Activated naive CD8-positive, alpha-beta T cell treated with anti-CD3 and anti-CD28 coated beads, Interleukin-2, amount 50 U/mL, for 24 hours (primary cell): ENCODE data around the gene C10orf71.

Experiments
- ATAC-seq: fragments of 150-1000 bp; cut with Tn5 transposase; one replicate; pipeline ENCODE4 v1.10.0; 2021
- DNase-seq: peaks from one replicate; pipeline ENCODE4 v3.0.0; 2021
- H3K27ac Mint-ChIP-seq: one replicate; pipeline ENCODE4 v1.8.0; 2021; ENCODE audit warnings: mild to moderate bottlenecking, mixed read lengths
- H3K27me3 Mint-ChIP-seq: one replicate; pipeline ENCODE4 v1.8.0; 2021; ENCODE audit warnings: mixed read lengths
- H3K36me3 Mint-ChIP-seq: one replicate; pipeline ENCODE4 v1.8.0; 2021; ENCODE audit warnings: low read depth, mixed read lengths
- H3K4me1 Mint-ChIP-seq: one replicate; pipeline ENCODE4 v1.8.0; 2021; ENCODE audit warnings: mixed read lengths
- H3K4me3 Mint-ChIP-seq: one replicate; pipeline ENCODE4 v1.8.0; 2021; ENCODE audit warnings: mild to moderate bottlenecking, moderate library complexity, mixed read lengths
- H3K9me3 Mint-ChIP-seq: one replicate; pipeline ENCODE4 v1.8.0; 2021; ENCODE audit warnings: mixed read lengths

The C10orf71 gene

DNA sequence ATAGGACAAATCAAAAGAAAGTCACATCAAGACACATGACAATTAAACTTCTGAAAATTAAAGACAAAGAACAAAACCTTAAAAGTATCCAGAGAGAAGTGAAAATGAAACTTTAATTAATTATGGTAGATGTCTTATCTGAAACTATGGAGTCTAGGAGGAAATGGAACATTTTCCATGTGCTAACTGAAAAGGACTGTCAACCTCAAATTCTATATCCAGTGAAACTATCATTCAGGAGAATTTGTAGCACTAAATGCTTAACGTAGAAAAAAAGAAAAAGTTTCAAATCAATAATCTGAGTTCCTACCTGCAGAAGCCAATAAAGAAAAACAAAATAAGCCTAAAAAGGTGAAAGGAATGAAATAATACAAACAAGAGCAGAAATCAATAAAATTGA, 33.1 kb upstream of the C10orf71 start:
- Mint-ChIP-seq H3K27me3 (peaks cover 3% of the 10 kb centered on the region), H3K4me3 (no peak overlapping the region), H3K9me3 (peaks cover 27% of the 10 kb centered on the region), H3K27ac (no peak overlapping the region), H3K4me1 (no peaks in the 10 kb centered on the region), H3K36me3 (peaks cover 6% of the 10 kb centered on the region)
- no peak for ATAC-seq
- DNase-seq: no peak

DNA sequence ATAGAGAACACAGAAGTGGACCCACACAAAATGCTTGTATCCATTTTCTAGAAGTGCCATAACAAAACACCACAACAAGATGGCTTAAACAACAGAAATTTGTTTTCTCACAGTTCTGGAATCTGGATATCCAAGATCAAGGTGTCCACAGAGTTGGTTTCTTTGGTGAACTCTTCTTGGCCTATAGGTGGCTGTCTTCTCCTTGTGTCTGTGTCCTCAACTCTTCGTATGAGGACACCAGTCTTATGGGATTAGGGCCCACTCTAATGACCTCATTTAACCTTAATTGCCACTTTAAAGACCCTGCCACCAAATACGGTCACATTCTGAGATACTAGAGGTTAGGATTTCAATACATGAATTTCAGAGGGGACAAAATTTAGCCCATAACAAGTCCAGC, 30.8 kb upstream of the C10orf71 start:
- Mint-ChIP-seq H3K4me1 (peaks cover 12% of the 10 kb centered on the region), H3K4me3 (no peak overlapping the region), H3K27me3 (no peaks in the 10 kb centered on the region), H3K36me3 (peaks cover 6% of the 10 kb centered on the region), H3K9me3 (peaks cover 27% of the 10 kb centered on the region), H3K27ac (no peak overlapping the region)
- DNase-seq: no peak
- ATAC-seq: no peak

DNA sequence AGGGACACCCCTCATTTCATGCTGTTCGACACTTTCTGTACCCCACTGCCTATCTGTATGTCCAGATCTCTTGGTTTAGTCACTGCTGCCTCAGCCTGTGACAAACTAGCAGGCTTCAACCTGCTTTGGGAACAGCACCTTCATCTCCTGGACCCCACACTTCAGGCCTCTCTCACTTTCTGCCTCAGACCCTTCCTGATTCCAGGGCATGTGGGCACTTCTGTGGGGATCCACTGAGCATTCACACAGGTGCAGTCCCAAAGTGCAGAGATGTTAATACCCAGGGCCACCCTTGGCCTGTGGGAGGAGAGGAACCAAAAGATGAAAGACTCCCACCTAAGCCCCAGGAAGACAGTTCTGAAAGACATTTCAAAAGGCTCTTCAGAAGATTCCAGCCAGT, 29.4 kb upstream of the C10orf71 start:
- H3K4me3 Mint-ChIP-seq: no peak overlapping the region
- no peaks in the 10 kb centered on the region for H3K27me3 Mint-ChIP-seq
- ATAC-seq: no peak
- peaks cover 23% of the 10 kb centered on the region for H3K9me3 Mint-ChIP-seq
- H3K4me1 Mint-ChIP-seq: peaks cover 16% of the 10 kb centered on the region
- DNase-seq: no peak
- H3K36me3 Mint-ChIP-seq: peaks cover 6% of the 10 kb centered on the region
- H3K27ac Mint-ChIP-seq: no peak overlapping the region

DNA sequence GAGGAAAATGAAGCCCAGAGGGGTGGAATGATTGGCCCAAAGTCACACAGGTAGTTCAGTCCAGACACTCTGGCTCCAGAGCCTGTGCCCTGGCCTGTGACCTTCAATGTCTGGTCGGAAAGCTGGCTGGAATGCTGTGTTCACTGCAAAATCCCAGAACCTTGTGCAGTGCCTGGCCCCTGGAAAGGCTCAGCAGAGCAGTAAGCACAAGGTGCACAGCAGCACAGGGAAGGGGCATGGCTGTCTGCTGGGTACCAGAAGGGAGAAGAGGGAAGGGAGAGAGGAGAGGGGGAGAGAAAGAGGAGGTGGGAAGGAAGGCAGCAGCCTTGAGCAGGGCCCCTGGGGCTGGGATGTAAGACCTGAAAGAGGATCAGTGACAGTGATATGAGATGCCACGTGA, 28.4 kb upstream of the C10orf71 start:
- Mint-ChIP-seq H3K27me3 (no peaks in the 10 kb centered on the region), H3K27ac (no peak overlapping the region), H3K4me3 (no peak overlapping the region), H3K9me3 (peaks cover 14% of the 10 kb centered on the region), H3K4me1 (peaks cover 16% of the 10 kb centered on the region), H3K36me3 (peaks cover 6% of the 10 kb centered on the region)
- ATAC-seq (no peak), DNase-seq (no peak)

DNA sequence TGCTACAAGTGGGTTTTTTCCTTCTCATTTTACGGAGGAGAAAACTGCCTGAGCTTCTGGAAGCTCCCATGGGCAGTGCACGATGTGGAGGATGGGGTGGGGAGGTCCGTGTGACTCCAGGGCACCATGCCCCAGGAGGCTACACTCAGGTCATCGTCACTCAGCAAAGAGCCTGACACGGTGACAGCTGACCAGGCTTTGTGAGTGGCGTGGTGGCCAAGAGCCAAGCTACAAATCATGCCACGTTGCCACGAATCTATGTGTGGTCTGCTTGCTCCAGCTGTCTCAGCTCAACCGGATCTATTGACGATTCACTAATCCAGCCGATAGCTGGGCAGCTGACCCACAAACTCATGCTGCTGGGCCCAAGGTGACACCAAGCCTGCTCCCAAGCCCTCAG, 27.6 kb upstream of the C10orf71 start:
- Mint-ChIP-seq H3K27ac (no peak overlapping the region), H3K4me1 (peaks cover 16% of the 10 kb centered on the region), H3K4me3 (no peak overlapping the region), H3K9me3 (peaks cover 6% of the 10 kb centered on the region), H3K27me3 (no peaks in the 10 kb centered on the region), H3K36me3 (peaks cover 3% of the 10 kb centered on the region)
- no peak for DNase-seq
- ATAC-seq: no peak

DNA sequence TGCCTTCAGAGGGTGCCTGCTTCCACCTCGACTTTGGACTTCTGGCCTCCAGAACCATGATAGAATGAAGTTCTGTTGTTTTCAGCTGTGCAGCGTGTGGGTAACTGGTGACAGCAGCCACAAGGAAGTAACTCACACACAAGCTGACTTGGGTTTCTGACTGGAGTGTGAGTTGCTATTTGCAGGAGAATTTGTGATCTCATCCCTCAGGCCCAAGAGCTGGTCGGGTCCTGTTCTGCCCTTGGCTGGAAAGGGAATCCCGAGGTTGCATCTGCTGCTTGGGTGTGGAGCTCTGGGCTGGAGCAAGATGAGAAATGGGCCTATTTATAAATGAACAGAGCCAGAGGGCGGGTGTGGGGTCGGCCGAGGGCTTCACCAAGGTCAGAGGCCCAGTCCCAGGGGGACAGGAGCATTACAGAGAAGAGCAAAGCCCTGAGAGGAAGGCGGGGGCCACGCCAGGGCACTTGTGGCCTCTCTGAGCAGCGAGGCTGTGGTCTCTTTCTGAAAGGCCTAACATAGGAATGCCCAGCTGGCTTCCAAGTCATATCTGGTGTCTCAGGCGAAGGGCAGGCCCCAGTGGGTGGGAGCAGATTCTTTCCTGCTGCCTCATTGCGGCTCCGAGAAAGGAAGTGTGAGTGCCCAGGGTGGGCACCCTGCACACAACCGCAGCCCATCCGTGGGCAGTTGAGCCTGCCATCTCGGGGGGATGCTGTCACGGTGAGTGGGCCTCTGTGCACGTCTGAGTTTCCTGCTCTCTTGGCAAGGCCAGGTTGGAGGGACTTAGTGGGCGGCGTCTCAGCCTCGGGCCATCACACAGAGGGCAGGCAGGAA, 26.5 kb upstream of the C10orf71 start:
- Mint-ChIP-seq H3K36me3 (no peaks in the 10 kb centered on the region), H3K4me3 (no peak overlapping the region), H3K27me3 (no peaks in the 10 kb centered on the region), H3K9me3 (peaks cover under 1% of the 10 kb centered on the region), H3K4me1 (peaks cover 16% of the 10 kb centered on the region), H3K27ac (peak overlapping the region; percentile 65)
- ATAC-seq: peak; percentile 65
- peak; percentile 36 for DNase-seq

DNA sequence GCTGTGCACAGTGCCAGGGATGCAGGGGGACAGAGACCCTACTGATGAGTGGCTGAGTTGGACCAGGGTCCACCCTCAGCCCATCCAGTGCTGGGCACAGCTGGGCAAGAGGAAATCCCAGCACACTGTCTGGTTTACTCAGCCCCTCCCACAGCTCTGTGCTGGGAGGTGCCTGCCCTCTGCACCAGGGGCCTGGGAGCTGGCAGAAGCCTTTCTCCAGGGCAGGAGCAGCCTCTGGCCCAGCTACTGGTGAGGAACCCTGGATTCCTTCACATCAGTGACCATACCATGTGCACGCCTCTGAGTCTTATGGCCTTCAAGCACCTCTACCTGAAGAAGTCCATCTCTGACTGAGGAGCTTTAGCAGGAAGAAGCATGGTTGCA, 25.9 kb upstream of the C10orf71 start:
- Mint-ChIP-seq H3K4me3 (no peak overlapping the region), H3K36me3 (no peaks in the 10 kb centered on the region), H3K4me1 (peaks cover 16% of the 10 kb centered on the region), H3K27ac (no peak overlapping the region), H3K9me3 (no peaks in the 10 kb centered on the region), H3K27me3 (no peaks in the 10 kb centered on the region)
- ATAC-seq (peak; percentile 27), DNase-seq (no peak)

DNA sequence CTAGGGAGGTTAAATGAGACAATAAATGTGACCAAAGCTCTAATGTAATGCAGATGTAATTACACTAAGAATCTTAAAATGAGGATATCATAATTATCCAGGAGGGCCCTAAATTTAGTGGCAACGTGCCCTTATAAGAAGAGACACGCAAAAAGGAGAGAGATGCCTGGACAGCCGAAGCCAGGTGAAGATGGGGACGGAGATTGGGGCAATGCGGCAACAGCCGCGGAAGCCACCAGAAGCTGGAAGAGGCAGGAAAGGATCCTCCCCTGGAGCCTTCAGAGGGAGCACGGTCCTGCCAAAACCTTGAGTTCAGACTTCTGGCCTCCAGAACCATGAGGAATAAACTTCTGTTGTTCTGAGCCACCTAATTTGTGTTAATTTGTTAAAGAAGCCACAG, 25.3 kb upstream of the C10orf71 start:
- H3K36me3 Mint-ChIP-seq: no peaks in the 10 kb centered on the region
- no peak for ATAC-seq
- no peak overlapping the region for H3K4me3 Mint-ChIP-seq
- no peak for DNase-seq
- no peak overlapping the region for H3K27ac Mint-ChIP-seq
- H3K27me3 Mint-ChIP-seq: no peaks in the 10 kb centered on the region
- no peaks in the 10 kb centered on the region for H3K9me3 Mint-ChIP-seq
- H3K4me1 Mint-ChIP-seq: peaks cover 16% of the 10 kb centered on the region

DNA sequence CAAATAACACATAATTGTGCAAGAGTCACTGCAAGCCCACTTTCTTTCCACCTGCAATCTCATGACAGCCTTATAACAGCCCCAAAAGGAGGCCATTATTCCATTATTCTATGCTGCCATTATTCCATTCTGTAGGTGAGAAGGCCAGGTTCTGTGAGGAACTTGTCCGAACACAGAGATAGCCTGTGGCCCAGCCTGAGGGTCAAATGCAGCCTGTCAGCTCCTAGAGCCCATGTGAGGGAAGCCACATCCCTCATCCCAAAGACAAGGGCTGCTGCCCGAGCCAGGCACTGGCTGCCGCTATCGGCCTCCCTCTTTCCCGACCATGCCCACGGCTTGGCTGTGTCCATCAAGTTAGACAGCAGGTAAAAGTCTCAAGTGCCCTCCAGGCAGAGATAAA, 24.1 kb upstream of the C10orf71 start:
- peaks cover under 1% of the 10 kb centered on the region for H3K27me3 Mint-ChIP-seq
- no peak for ATAC-seq
- H3K27ac Mint-ChIP-seq: no peak overlapping the region
- H3K4me3 Mint-ChIP-seq: no peak overlapping the region
- no peak for DNase-seq
- H3K9me3 Mint-ChIP-seq: no peaks in the 10 kb centered on the region
- H3K4me1 Mint-ChIP-seq: peaks cover 17% of the 10 kb centered on the region
- no peaks in the 10 kb centered on the region for H3K36me3 Mint-ChIP-seq

DNA sequence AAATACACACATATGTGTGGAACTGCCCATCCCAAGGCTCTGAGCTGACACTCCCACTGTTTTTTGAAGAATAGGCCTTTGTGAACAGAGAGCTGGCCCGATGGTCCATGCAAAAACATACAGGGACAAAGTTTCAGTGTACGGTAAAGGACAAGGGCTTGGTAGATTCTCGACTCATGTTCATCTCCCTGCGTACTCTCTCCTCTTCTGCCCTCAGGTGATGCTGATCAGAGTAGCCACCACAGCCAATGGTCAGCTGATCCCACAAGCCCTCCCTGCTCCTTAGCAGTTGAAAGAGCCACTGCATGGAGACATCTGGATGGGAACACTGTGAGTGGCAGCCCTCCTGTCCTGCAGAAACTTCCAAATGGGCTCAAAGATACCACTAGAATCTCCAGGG, 23.1 kb upstream of the C10orf71 start:
- H3K36me3 Mint-ChIP-seq: no peaks in the 10 kb centered on the region
- H3K9me3 Mint-ChIP-seq: no peaks in the 10 kb centered on the region
- H3K27me3 Mint-ChIP-seq: peaks cover 3% of the 10 kb centered on the region
- peaks cover 22% of the 10 kb centered on the region for H3K4me1 Mint-ChIP-seq
- no peak overlapping the region for H3K27ac Mint-ChIP-seq
- DNase-seq: no peak
- no peak for ATAC-seq
- H3K4me3 Mint-ChIP-seq: no peak overlapping the region

DNA sequence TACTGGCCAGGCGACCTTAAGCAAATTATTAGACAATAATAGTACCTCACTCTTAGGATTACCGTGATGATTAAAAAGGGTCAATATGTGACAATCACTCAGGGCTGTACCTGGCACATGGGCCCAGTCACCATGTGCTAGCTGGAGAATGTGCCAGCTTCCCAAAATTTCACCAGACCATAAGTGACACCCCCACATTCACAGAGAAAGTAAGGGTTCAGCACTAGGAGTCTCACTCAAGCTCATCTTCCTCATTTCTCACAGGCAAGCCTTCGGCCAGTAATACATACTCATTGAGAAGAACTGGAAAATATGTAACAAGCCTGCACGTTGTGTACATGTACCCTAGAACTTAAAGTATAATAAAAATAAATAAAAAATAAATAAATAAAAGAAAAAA, 22.4 kb upstream of the C10orf71 start:
- Mint-ChIP-seq H3K4me1 (peaks cover 22% of the 10 kb centered on the region), H3K36me3 (no peaks in the 10 kb centered on the region), H3K27me3 (peaks cover 3% of the 10 kb centered on the region), H3K9me3 (no peaks in the 10 kb centered on the region), H3K4me3 (no peak overlapping the region), H3K27ac (no peak overlapping the region)
- DNase-seq (no peak), ATAC-seq (no peak)

DNA sequence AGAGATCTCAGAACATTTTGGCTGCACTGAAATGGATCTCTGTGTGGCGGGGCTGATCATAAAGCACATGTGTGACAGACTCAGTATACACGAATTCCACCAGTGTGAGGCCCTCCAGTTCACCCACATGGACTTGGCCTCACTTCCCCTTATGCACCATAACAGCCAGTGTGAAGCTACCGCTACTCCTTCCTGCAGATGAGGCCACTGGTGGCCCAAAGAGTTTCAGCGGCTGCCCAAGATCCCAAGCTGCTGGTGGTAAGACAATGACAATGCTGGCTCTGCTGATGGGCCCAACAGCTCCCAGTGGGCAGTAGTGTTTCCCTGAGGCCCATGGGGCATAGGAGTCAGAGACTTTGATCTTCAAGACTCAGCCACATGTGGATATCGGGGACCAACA, 21.0 kb upstream of the C10orf71 start:
- Mint-ChIP-seq H3K9me3 (no peaks in the 10 kb centered on the region), H3K36me3 (no peaks in the 10 kb centered on the region), H3K4me3 (no peak overlapping the region), H3K27me3 (peaks cover 3% of the 10 kb centered on the region), H3K4me1 (peaks cover 10% of the 10 kb centered on the region), H3K27ac (no peak overlapping the region)
- DNase-seq: no peak
- no peak for ATAC-seq

DNA sequence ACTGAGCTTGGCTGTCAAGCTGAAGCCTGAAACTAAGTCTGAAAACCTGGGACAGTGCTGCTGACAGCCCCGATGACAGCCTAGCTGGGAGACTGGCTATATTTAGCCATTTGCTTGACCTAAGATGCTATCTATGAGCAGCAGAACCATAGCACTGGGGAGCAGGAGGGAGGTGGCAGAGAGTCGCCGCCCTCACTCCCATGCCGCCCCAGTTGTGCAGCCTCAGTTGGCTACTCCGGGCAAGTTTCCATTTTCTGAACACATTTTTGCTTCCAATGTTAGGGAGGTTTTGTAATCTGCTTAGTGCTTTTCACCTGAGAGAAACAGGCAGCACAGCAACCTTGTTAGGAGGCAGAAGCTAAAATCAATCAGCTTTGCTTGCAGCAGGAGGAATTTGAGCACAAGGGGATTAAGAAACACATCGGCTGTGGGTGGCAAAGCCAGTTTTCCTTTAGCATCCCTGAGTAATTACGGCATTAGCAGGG, 20.4 kb upstream of the C10orf71 start:
- Mint-ChIP-seq H3K36me3 (no peaks in the 10 kb centered on the region), H3K4me1 (peaks cover 7% of the 10 kb centered on the region), H3K9me3 (no peaks in the 10 kb centered on the region), H3K27me3 (peaks cover 3% of the 10 kb centered on the region), H3K4me3 (no peak overlapping the region), H3K27ac (no peak overlapping the region)
- DNase-seq (no peak), ATAC-seq (no peak)

DNA sequence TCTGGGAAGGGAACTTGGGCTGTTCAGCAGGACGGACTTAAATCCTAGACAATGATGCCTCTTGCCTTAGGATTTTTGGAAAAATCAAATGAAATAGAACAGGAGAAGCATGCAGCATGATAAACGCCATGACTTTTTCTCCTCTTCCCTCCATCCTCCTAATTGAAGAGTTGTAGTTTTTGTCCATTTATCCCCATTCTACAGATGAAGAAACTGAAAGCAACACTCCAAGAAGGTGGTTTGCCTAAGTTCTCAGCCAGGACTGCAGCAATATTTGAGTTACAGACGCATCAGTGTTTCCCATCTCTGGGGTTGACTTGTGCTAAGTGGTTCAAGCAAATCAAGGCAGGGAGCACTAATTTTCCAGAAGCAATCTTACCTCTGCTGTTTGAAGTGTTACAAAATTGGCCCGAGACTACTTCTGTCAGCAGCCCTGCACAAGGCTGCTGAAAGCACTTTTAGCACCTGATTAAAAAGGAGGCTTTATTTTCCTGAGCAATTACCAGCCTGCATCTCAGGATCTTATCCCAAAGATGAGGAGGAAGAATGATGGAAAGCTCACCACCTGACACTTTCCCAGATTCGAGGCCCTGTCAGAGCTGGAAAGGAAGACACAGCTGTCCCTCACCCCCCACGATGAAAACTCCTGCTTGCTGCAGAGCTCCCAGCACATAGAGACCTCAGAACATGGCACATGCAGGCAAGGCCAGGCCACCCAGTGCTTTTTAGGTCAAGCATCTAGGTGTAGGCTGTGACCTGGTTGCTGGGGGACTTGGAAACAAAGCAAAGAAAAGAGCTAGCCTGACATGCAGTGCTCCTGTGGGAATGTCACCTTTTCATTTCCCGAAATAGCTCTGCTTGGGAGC, 19.7 kb upstream of the C10orf71 start:
- Mint-ChIP-seq H3K9me3 (no peaks in the 10 kb centered on the region), H3K4me1 (peaks cover 5% of the 10 kb centered on the region), H3K4me3 (no peak overlapping the region), H3K27me3 (peaks cover 3% of the 10 kb centered on the region), H3K27ac (no peak overlapping the region), H3K36me3 (no peaks in the 10 kb centered on the region)
- DNase-seq (no peak), ATAC-seq (no peak)

DNA sequence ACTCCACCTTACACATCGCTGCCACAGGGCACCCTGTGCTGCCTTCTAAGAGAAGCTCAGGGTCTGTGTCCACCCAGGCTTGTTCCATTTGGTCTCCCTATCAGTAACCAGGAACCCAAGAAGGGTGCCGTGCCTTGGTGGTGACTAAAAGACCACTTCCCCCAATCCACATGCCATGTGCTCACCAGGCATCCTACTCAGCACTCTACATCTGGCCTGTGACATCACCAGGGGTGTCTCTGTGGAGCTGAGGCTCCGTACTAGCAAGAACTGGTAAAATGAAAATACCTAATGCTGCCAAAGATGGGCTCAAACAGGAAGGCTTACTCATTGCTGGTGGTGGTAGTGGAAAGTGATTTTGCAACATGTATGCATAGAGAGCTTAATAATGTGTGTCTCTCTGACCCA, 19.0 kb upstream of the C10orf71 start:
- no peak overlapping the region for H3K4me3 Mint-ChIP-seq
- no peaks in the 10 kb centered on the region for H3K9me3 Mint-ChIP-seq
- H3K4me1 Mint-ChIP-seq: peaks cover 5% of the 10 kb centered on the region
- no peaks in the 10 kb centered on the region for H3K36me3 Mint-ChIP-seq
- no peak overlapping the region for H3K27ac Mint-ChIP-seq
- DNase-seq: no peak
- peaks cover 3% of the 10 kb centered on the region for H3K27me3 Mint-ChIP-seq
- peak; percentile 62 for ATAC-seq
